HG02973 (cell line): ENCODE results near the gene RPL23.

ENCODE experiments used
- ATAC-seq: cut with Tn5 transposase; IDR thresholded peaks from one replicate; pipeline ENCODE4 v1.9.1; 2021; ENCODE audit warnings: moderate library complexity; ENCODE audit not compliant: unreplicated experiment

Gene RPL23

GRCh38 chr17:38885044-38885727 is 31.7 kb upstream of the RPL23 start:
- no peak for ATAC-seq

GRCh38 chr17:38883592-38884526 is 30.3 kb upstream of the RPL23 start:
- no peak for ATAC-seq

GRCh38 chr17:38882870-38883269 is 29.3 kb upstream of the RPL23 start:
- no peak for ATAC-seq

- ATAC-seq: no peak
These were observed 28.2 kb upstream of the RPL23 start for GRCh38 chr17:38881600-38882191.

GRCh38 chr17:38879878-38880665 is 26.6 kb upstream of the RPL23 start:
- ATAC-seq: no peak

- ATAC-seq: no peak
These were observed 23.8 kb upstream of the RPL23 start for GRCh38 chr17:38877130-38877851.

GRCh38 chr17:38875477-38876075 is 22.1 kb upstream of the RPL23 start:
- ATAC-seq: no peak

- ATAC-seq: no peak
These were observed 21.2 kb upstream of the RPL23 start for GRCh38 chr17:38874505-38875400.

- ATAC-seq: no peak
These were observed 20.3 kb upstream of the RPL23 start for GRCh38 chr17:38873640-38874380.

- no peak for ATAC-seq
These were observed 19.3 kb upstream of the RPL23 start for GRCh38 chr17:38872671-38873385.

- no peak for ATAC-seq
These were observed 18.5 kb upstream of the RPL23 start for GRCh38 chr17:38872027-38872511.

- no peak for ATAC-seq
These were observed 17.9 kb upstream of the RPL23 start for GRCh38 chr17:38871247-38872015.

GRCh38 chr17:38870259-38871165 is 17.0 kb upstream of the RPL23 start:
- ATAC-seq: no peak

- ATAC-seq: peak; percentile 42
These were observed 16.2 kb upstream of the RPL23 start, which contains the start of gene LASP1 for GRCh38 chr17:38869526-38870258. Gene LASP1, plus strand, starts transcription at chr17:38870058. Its CDS starts 132 bp downstream, at chr17:38870190.
